Jurkat, Clone E6-1 (cell line): ENCODE measurements around the gene RPRD2.
A peak's percentile ranks its signal among the peaks of the same experiment; 100 is the strongest.

Source experiments
- DNase-seq: peaks from one replicate; pipeline ENCODE4 v3.0.0-alpha.2; 2011; ENCODE audit warnings: low read depth, low spot score
- H3K4me3 ChIP-seq: 2 replicates; pipeline ENCODE4 v1.5.1; 2011; ENCODE audit warnings: mild to moderate bottlenecking, low read length, control low read depth, moderate library complexity

The RPRD2 gene

DNA sequence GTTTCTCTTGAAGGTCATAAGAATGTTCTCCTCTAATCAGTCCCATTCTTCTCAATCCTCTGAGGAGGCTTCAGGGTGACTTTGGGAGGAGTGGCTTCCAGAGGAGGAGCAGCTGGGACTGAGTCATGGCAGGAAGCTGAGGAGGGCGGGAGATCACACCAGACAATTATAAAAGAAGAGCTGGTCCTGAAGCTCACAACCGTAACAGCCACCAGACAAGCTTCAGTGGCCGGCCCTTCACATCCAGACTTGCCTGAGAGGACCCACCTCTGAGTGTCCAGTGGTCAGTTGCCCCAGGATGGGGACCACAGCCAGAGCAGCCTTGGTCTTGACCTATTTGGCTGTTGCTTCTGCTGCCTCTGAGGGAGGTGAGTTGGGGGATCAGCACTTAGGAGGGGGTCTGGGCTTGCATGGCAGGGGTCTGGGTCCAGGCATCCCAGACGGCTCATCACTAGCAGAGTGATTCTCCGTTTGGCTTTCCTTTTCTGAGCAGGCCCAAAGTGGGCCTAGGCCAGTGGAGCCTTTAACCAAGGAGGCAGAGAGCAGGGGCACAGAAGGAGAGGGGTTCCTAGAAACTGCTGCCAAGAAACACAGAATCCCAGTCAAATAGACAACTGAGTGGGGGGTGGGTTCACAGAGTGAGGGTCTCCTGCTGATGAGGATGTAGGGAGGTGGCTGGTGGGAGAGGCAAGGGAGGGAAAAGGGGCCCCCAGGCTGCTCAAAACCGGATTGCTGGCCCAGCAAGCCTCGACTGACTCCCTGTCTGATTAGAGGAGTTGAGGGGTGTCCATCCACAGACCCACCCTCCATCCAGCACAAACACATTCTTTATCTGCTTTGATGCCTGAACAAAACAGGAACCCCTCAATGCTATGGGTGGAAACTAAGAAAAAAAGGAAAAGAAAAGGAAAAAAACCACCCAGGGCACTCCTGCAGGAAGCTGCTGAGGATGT is 144.2 kb downstream of the RPRD2 start, which contains the start of gene ECM1:
Gene ECM1 (plus strand): TSS at position 198 of the 953 bp plus-strand sequence. CDS start 101 bp downstream, at position 299.
- no peak within 1 kb of the TSS for H3K4me3 ChIP-seq
- no peak for DNase-seq

GRCh38 chr1:150508982-150509381 is 145.0 kb downstream of the RPRD2 start:
- no peak for DNase-seq
- no peak overlapping the region for H3K4me3 ChIP-seq

DNA sequence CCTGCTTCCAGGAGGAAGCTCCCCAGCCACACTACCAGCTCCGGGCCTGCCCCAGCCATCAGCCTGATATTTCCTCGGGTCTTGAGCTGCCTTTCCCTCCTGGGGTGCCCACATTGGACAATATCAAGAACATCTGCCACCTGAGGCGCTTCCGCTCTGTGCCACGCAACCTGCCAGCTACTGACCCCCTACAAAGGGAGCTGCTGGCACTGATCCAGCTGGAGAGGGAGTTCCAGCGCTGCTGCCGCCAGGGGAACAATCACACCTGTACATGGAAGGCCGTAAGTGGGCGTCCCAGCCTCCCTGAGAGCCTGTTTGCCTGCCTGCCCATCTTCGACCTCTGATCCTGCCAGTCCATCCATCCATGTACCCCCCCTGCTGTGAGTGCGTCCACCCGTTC is 147.6 kb downstream of the RPRD2 start:
- DNase-seq: no peak
- no peak overlapping the region for H3K4me3 ChIP-seq

DNA sequence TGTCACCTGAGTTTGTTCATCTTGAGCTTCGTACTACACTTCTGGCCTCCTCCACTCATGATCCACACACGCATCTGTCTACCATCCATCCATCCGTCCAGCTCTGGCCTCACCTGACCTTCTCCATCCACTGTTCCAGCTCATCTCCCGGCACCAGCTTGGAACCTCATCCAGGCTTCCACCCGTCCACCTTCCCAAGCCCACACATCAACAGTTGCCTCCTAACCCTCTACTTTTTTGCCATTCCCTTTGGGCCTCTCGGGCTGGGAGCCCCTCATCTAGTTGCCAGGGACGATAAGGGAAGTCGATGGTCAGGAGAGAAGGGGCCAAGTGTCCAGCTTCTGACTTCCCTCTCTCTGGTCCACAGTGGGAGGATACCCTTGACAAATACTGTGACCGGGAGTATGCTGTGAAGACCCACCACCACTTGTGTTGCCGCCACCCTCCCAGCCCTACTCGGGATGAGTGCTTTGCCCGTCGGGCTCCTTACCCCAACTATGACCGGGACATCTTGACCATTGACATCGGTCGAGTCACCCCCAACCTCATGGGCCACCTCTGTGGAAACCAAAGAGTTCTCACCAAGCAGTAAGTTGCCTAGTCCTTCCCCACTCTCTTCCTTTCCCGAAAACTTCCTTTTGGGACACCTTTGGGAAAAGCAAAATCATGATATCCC is 148.2 kb downstream of the RPRD2 start:
- DNase-seq: no peak
- H3K4me3 ChIP-seq: no peak overlapping the region

DNA sequence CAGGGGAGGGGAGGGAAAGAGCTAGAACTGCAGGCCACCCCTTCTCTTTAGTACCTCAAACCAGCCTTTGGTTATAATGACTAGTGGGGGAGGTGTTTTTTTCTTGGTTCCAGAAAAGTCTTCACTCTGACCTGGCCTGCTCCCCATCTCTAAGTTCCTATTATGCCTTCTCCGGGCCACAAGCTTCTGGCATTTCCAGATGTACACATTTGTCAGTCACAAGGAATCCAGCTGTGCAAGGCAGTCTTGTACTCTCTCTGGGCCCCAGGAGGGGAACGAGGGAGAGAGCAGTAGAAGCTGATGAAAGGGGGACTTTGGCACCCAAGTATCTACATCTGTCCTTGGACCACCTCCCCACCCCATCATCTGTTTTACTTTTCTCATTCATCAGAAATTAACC is 148.9 kb downstream of the RPRD2 start:
- no peak for DNase-seq
- no peak overlapping the region for H3K4me3 ChIP-seq

DNA sequence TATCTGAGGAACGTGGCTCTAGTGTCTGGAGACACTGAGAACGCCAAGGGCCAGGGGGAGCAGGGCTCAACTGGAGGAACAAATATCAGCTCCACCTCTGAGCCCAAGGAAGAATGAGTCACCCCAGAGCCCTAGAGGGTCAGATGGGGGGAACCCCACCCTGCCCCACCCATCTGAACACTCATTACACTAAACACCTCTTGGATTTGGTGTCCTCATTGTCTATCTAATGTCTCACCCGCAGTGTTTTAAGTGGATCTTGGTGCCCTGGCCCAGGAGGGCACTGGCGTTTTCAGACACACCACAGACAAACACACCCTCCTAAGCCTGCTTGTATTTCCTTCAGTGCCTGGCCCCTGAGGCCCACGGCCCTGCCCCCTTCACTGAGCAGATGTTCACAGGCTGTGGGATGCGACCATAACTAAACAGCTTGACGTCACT is 149.4 kb downstream of the RPRD2 start:
- no peak overlapping the region for H3K4me3 ChIP-seq
- DNase-seq: no peak

GRCh38 chr1:150514260-150514659 is 150.3 kb downstream of the RPRD2 start:
- no peak for DNase-seq
- no peak overlapping the region for H3K4me3 ChIP-seq

DNA sequence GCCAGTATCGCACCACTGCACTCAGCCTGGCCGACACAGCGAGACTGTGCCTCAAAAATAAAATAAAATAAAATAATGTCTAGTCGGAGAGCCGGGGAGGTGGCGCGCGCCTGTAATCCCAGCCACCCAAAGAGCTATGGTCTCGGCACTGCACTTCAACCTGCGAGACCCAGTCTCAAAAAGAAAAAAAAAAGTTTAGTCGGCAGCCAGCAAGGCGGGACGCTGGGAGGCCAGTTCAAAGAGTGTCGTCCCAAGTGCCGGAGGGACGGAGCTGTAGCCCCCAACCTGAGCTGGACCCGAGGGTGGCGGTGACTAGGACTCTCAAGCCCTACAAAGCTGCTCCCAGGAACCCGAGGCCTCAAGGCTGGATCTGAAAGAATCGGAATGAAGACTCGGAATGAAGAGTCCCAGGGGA is 151.0 kb downstream of the RPRD2 start:
- peak overlapping the region; percentile 69 for H3K4me3 ChIP-seq
- no peak for DNase-seq

GRCh38 chr1:150515328-150516049 is 151.5 kb downstream of the RPRD2 start, which contains the start of gene FALEC:
FALEC (plus strand) TSS chr1:150515752.
- DNase-seq: peak; percentile 78
- peak within 1 kb of the TSS; percentile 69 for H3K4me3 ChIP-seq

DNA sequence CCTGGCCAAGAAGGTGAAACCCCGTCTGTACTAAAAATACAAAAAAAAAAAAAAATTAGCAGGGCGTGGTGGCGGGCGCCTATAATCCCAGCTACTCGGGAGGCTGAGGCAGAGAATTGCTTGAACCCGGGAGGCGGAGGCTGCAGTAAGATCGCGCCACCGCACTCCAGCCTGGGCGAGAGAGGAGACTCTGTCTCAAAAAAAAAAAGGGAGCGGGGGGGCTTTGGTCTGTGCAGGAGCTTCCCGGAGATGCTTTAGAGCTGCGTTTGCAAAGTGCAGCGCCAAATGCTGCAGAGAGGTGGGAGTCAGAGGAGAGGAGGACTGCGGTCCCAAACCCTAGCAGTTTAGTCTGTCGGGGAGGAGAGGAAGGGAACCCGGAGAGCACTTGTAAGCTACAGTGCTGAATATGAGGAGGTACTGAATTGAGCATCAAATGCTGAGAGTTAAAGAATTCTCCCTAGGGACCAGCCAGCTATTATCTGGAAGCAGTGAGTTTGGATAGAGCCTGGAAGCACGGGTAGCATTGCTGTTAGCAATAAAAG is 152.2 kb downstream of the RPRD2 start:
- peak overlapping the region; percentile 69 for H3K4me3 ChIP-seq
- no peak for DNase-seq

GRCh38 chr1:150516616-150517015 is 152.7 kb downstream of the RPRD2 start:
- no peak for DNase-seq
- H3K4me3 ChIP-seq: peak overlapping the region; percentile 69

- no peak overlapping the region for H3K4me3 ChIP-seq
- DNase-seq: no peak
These were observed 157.4 kb downstream of the RPRD2 start for GRCh38 chr1:150521196-150521968.

- no peak overlapping the region for H3K4me3 ChIP-seq
- no peak for DNase-seq
These were observed 161.4 kb downstream of the RPRD2 start for GRCh38 chr1:150525348-150525747.
